ENCODE data around the gene SPATA19. TPM values are rescaled to one million over a fixed set of nuclear protein-coding genes. Genes with fewer than 3 reads are reported as not detected.

Gene SPATA19
- total RNA-seq, 4 donors from 2014 or later, result not detected

DNA sequence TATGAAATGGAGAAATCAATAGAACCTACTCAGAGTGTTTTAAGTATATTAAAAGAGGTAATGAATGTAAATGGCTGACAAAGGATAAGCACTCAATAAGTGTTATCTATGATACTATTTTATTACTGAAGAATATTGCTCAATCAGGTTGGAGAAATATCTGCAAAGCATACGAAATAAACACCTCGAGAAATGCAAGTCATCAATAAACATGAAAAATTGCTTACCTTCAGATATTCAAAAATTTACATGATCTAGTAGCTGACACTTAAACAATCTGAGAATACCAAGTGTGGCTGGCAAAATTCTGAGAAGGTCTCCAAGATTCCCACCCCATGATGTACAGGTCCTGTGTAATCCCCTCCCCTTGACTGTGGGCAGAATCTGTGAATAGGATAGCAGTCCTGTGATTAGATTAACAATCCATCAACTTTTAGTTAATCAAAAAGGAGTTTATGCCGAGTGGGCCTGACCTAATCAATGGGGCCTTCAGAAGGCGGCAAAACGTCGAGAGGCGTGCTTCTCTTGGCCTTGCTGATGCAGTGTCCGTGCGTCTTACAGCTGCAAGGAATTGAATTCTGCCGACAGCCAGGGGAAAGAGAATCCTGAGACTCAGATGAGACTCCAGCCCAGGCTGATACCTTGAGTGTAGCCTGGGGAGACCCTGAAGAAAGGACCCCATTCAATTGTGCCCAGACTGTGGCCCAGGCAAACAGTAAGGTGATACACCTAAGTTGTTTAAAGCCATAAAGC is 49.1 kb downstream of the SPATA19 start:
- no peak for ATAC-seq
- intact Hi-C loops (cut with DNase I; ENCODE audit: low total_unique reads) (no loop called here), in situ Hi-C loops (cut with MboI; ENCODE audit: low sequenced_read_pairs in 4 of 4) (no loop called here)
- no peak overlapping the region for H3K27ac ChIP-seq
- no peak for DNase-seq
- no peak overlapping the region for H3K4me3 ChIP-seq
- no peaks in the 10 kb centered on the region for H3K27me3 ChIP-seq
- H3K4me1 ChIP-seq, result no peaks in the 10 kb centered on the region
- TF ChIP-seq POLR2A (IDR thresholded peaks at IDR 0.05) (no peak), CTCF (IDR thresholded peaks at IDR 0.05 in 4 of 5, conservative IDR thresholded peaks at IDR 0.05 in 1 of 5) (no peak)
- H3K36me3 ChIP-seq, result no peaks in the 10 kb centered on the region
- no peaks in the 10 kb centered on the region for H3K9me3 ChIP-seq

GRCh38 chr11:133795088-133795487 is 50.2 kb downstream of the SPATA19 start:
- no peaks in the 10 kb centered on the region for H3K27me3 ChIP-seq
- H3K36me3 ChIP-seq, result no peaks in the 10 kb centered on the region
- in situ Hi-C loops (cut with MboI; ENCODE audit: low sequenced_read_pairs in 4 of 4), result no loop called here
- H3K4me3 ChIP-seq, result no peak overlapping the region
- H3K27ac ChIP-seq, result no peak overlapping the region
- DNase-seq (no peak), ATAC-seq (no peak)
- intact Hi-C loops (cut with DNase I; ENCODE audit: low total_unique reads), result no loop called here
- TF ChIP-seq POLR2A (IDR thresholded peaks at IDR 0.05) (no peak), CTCF (IDR thresholded peaks at IDR 0.05 in 4 of 5, conservative IDR thresholded peaks at IDR 0.05 in 1 of 5) (no peak)
- H3K9me3 ChIP-seq, result no peaks in the 10 kb centered on the region
- H3K4me1 ChIP-seq, result no peaks in the 10 kb centered on the region

- Histone ChIP-seq H3K27ac (no peak overlapping the region), H3K9me3 (no peaks in the 10 kb centered on the region), H3K36me3 (no peaks in the 10 kb centered on the region), H3K4me1 (no peaks in the 10 kb centered on the region), H3K27me3 (no peaks in the 10 kb centered on the region), H3K4me3 (no peak overlapping the region)
- DNase-seq, result no peak
- no peak for ATAC-seq
- in situ Hi-C loops (cut with MboI; ENCODE audit: low sequenced_read_pairs in 4 of 4) (no loop called here), intact Hi-C loops (cut with DNase I; ENCODE audit: low total_unique reads) (no loop called here)
- TF ChIP-seq CTCF (IDR thresholded peaks at IDR 0.05 in 4 of 5, conservative IDR thresholded peaks at IDR 0.05 in 1 of 5), result no peak
- TF ChIP-seq POLR2A (IDR thresholded peaks at IDR 0.05), result no peak
Measured at GRCh38 chr11:133794205-133794604, 51.1 kb downstream of the SPATA19 start.

DNA sequence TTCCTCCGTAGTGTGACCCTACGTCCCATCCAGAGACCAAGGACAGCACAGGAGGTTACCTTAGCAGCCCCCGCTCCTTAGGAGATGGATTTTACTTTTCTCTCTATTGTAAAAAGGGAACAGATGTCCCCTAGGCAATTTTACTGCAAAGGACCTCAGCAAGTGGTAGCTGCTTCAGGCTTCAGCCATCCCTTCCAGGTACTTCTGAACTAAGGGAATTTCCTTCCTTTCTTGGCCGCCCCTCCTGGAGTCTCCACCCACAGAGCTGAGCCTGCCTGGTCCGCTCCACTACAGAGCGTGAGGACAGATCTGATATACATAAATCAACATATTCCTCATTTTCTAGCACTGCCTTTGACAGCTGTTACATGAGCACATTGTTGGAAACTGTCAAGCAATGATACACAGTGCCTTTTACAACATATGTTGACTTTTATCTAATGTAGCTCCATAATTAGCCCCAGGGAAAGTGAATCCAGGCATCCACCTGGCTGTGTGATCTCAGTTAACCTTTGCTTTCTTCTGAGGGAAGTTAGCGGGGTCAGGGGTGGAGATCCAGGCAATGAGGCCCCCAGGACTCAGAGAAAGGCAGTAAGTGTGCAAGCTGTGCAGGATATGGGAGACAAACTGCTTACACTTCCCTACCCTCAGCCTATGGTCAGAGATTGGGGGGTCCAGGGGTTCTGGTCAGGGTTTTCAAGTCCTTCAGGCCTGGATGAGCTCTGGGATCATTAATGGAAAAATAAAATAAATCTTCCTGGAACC is 51.9 kb downstream of the SPATA19 start:
- no peak for TF ChIP-seq CTCF (IDR thresholded peaks at IDR 0.05 in 4 of 5, conservative IDR thresholded peaks at IDR 0.05 in 1 of 5)
- TF ChIP-seq POLR2A (IDR thresholded peaks at IDR 0.05), result no peak
- in situ Hi-C loops (cut with MboI; ENCODE audit: low sequenced_read_pairs in 4 of 4) (no loop called here), intact Hi-C loops (cut with DNase I; ENCODE audit: low total_unique reads) (no loop called here)
- no peaks in the 10 kb centered on the region for H3K4me1 ChIP-seq
- peaks cover 0 to 3% (median 0%) of the 10 kb centered on the region in 3 donors for H3K27me3 ChIP-seq
- H3K27ac ChIP-seq, result no peak overlapping the region
- ATAC-seq (no peak), DNase-seq (no peak)
- H3K4me3 ChIP-seq, result no peak overlapping the region
- no peaks in the 10 kb centered on the region for H3K36me3 ChIP-seq
- H3K9me3 ChIP-seq, result no peaks in the 10 kb centered on the region
